Esophagus squamous epithelium (tissue), 4 donors: ENCODE data around the gene RSPO1.

Source experiments
- CTCF ChIP-seq, 6 experiments: fragments of 450-650 bp in 4 of 6; fragments of 200-600 bp in 2 of 6; sonication (generic) in 2 of 6; IDR thresholded peaks; one replicate each; pipeline ENCODE4 v1.5.1; 2016 to 2019; ENCODE audit warnings: antibody characterized with exemption in 6 of 6, mild to moderate bottlenecking in 4 of 6, moderate library complexity in 4 of 6
- POLR2A ChIP-seq, 4 donors: fragments of 450-650 bp; IDR thresholded peaks; one replicate each; pipeline ENCODE4 v1.6.1; 2017; ENCODE audit warnings: antibody characterized with exemption in 4 of 4, mild to moderate bottlenecking in 4 of 4, moderate library complexity in 3 of 4

GRCh38 chr1:37599940-37600339 is 34.8 kb downstream of the RSPO1 start:
- no peak for TF ChIP-seq CTCF (IDR thresholded peaks at IDR 0.05)
- no peak for TF ChIP-seq POLR2A (IDR thresholded peaks at IDR 0.05)
